Memory B cell (primary cell): ENCODE results near the gene REEP2.
"Not testable (repeated sequence)": the region's sequence is repeated elsewhere in the genome, so short reads cannot be mapped to it uniquely, and the experiment has no call there.

ENCODE experiments used
- ATAC-seq: fragments of 150-1000 bp; cut with Tn5 transposase; 2 replicates; pipeline ENCODE4 v1.10.0; 2021; ENCODE audit warnings: low read depth, mild to moderate bottlenecking, moderate library complexity
- DNase-seq, 2 donors: peaks; one replicate each; pipeline ENCODE4 v3.0.0; 2022; ENCODE audit warnings: low spot score in 2 of 2
- H3K27ac Mint-ChIP-seq: one replicate; pipeline ENCODE4 v1.8.0; 2022; ENCODE audit warnings: mild to moderate bottlenecking, moderate library complexity, mixed read lengths
- H3K27me3 Mint-ChIP-seq: one replicate; pipeline ENCODE4 v1.8.0; 2022; ENCODE audit warnings: mixed read lengths
- H3K36me3 Mint-ChIP-seq: one replicate; pipeline ENCODE4 v1.8.0; 2022; ENCODE audit warnings: mild to moderate bottlenecking, mixed read lengths
- H3K4me1 Mint-ChIP-seq: one replicate; pipeline ENCODE4 v1.8.0; 2022; ENCODE audit warnings: mixed read lengths
- H3K4me3 Mint-ChIP-seq: one replicate; pipeline ENCODE4 v1.8.0; 2022; ENCODE audit warnings: mild to moderate bottlenecking, moderate library complexity, mixed read lengths
- H3K9me3 Mint-ChIP-seq: one replicate; pipeline ENCODE4 v1.8.0; 2022; ENCODE audit warnings: mixed read lengths

The REEP2 gene

DNA sequence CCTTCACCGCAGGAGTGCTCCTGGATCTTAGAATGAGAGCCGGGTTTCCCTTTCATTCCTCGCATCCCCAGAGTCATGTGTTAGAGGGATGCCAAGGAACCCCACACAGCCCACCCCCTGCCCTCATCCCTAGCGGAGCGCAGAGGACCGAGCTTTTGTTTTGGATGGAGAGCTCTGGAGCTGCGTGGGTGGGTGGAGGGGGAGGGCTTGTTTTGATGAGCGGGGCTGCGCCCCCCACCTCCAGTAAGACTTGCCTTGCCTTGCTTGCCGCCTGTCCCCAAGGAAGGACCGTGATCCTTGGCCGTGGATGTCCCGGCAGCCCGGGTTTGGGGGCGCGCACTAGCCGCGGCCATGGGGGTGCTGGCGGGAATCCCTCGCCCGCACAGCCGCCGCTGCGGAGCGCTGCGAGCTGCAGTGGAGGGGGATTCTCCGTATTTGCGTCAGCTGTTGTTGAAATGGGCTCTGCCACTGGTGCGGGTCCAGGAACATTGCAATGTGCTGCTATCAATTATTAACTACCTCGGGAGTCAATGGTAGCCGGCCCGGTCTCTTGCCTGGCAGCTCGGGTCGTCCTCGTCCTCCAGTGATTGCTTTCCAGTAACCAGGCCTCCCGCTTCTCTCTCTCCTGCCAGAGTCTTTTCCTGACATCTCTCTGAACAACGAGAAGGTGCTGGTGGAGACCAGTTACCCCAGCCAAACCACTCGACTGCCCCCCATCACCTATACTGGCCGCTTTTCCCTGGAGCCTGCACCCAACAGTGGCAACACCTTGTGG lies 27.5 kb downstream of the REEP2 start:
- no peak for ATAC-seq
- no peaks in the 10 kb centered on the region for H3K27me3 Mint-ChIP-seq
- DNase-seq, result no peak
- peaks cover 17% of the 10 kb centered on the region for H3K36me3 Mint-ChIP-seq
- H3K4me1 Mint-ChIP-seq, result peaks cover 21% of the 10 kb centered on the region
- H3K27ac Mint-ChIP-seq, result peak overlapping the region; percentile 94
- no peaks in the 10 kb centered on the region for H3K9me3 Mint-ChIP-seq
- peak overlapping the region; percentile 92 for H3K4me3 Mint-ChIP-seq

DNA sequence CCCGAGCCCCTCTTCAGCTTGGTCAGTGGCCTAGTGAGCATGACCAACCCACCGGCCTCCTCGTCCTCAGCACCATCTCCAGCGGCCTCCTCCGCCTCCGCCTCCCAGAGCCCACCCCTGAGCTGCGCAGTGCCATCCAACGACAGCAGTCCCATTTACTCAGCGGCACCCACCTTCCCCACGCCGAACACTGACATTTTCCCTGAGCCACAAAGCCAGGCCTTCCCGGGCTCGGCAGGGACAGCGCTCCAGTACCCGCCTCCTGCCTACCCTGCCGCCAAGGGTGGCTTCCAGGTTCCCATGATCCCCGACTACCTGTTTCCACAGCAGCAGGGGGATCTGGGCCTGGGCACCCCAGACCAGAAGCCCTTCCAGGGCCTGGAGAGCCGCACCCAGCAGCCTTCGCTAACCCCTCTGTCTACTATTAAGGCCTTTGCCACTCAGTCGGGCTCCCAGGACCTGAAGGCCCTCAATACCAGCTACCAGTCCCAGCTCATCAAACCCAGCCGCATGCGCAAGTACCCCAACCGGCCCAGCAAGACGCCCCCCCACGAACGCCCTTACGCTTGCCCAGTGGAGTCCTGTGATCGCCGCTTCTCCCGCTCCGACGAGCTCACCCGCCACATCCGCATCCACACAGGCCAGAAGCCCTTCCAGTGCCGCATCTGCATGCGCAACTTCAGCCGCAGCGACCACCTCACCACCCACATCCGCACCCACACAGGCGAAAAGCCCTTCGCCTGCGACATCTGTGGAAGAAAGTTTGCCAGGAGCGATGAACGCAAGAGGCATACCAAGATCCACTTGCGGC lies 28.2 kb downstream of the REEP2 start:
- peak overlapping the region; percentile 92 for H3K4me3 Mint-ChIP-seq
- no peaks in the 10 kb centered on the region for H3K27me3 Mint-ChIP-seq
- peaks cover 21% of the 10 kb centered on the region for H3K4me1 Mint-ChIP-seq
- DNase-seq (no peak), ATAC-seq (no peak)
- H3K27ac Mint-ChIP-seq, result peak overlapping the region; percentile 25
- peaks cover 17% of the 10 kb centered on the region for H3K36me3 Mint-ChIP-seq
- no peaks in the 10 kb centered on the region for H3K9me3 Mint-ChIP-seq

DNA sequence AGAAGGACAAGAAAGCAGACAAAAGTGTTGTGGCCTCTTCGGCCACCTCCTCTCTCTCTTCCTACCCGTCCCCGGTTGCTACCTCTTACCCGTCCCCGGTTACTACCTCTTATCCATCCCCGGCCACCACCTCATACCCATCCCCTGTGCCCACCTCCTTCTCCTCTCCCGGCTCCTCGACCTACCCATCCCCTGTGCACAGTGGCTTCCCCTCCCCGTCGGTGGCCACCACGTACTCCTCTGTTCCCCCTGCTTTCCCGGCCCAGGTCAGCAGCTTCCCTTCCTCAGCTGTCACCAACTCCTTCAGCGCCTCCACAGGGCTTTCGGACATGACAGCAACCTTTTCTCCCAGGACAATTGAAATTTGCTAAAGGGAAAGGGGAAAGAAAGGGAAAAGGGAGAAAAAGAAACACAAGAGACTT lies 28.9 kb downstream of the REEP2 start:
- H3K27ac Mint-ChIP-seq, result peak overlapping the region; percentile 25

DNA sequence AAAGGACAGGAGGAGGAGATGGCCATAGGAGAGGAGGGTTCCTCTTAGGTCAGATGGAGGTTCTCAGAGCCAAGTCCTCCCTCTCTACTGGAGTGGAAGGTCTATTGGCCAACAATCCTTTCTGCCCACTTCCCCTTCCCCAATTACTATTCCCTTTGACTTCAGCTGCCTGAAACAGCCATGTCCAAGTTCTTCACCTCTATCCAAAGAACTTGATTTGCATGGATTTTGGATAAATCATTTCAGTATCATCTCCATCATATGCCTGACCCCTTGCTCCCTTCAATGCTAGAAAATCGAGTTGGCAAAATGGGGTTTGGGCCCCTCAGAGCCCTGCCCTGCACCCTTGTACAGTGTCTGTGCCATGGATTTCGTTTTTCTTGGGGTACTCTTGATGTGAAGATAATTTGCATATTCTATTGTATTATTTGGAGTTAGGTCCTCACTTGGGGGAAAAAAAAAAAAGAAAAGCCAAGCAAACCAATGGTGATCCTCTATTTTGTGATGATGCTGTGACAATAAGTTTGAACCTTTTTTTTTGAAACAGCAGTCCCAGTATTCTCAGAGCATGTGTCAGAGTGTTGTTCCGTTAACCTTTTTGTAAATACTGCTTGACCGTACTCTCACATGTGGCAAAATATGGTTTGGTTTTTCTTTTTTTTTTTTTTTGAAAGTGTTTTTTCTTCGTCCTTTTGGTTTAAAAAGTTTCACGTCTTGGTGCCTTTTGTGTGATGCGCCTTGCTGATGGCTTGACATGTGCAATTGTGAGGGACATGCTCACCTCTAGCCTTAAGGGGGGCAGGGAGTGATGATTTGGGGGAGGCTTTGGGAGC lies 29.5 kb downstream of the REEP2 start:
- Mint-ChIP-seq H3K27ac (peak overlapping the region; percentile 25), H3K4me3 (peak overlapping the region; percentile 92), H3K9me3 (no peaks in the 10 kb centered on the region), H3K4me1 (peaks cover 21% of the 10 kb centered on the region), H3K36me3 (peaks cover 17% of the 10 kb centered on the region), H3K27me3 (no peaks in the 10 kb centered on the region)
- DNase-seq (no peak), ATAC-seq (no peak)

More for the DNA sequence above, 28.9 kb downstream of the REEP2 start:
- Mint-ChIP-seq H3K36me3 (peaks cover 17% of the 10 kb centered on the region), H3K9me3 (no peaks in the 10 kb centered on the region), H3K27me3 (no peaks in the 10 kb centered on the region), H3K4me1 (peaks cover 21% of the 10 kb centered on the region), H3K4me3 (peak overlapping the region; percentile 92)
- no peak for ATAC-seq
- DNase-seq, result no peak

DNA sequence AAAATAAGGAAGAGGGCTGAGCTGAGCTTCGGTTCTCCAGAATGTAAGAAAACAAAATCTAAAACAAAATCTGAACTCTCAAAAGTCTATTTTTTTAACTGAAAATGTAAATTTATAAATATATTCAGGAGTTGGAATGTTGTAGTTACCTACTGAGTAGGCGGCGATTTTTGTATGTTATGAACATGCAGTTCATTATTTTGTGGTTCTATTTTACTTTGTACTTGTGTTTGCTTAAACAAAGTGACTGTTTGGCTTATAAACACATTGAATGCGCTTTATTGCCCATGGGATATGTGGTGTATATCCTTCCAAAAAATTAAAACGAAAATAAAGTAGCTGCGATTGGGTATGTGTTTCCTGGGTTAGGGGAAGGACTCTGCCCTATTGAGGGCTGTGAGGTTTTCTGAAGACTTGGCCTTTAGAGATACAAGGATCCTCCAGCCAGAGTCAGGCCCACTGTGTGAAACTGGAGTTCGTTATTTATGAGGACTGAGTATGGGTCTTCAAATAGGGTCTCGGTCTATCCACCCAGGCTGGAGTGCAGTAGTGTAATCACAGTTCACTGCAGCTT lies 30.2 kb downstream of the REEP2 start:
- H3K9me3 Mint-ChIP-seq, result no peaks in the 10 kb centered on the region
- H3K4me1 Mint-ChIP-seq, result peaks cover 21% of the 10 kb centered on the region
- H3K36me3 Mint-ChIP-seq, result peaks cover 17% of the 10 kb centered on the region
- ATAC-seq, result no peak
- H3K27me3 Mint-ChIP-seq, result no peaks in the 10 kb centered on the region
- no peak overlapping the region for H3K4me3 Mint-ChIP-seq
- no peak overlapping the region for H3K27ac Mint-ChIP-seq
- no peak for DNase-seq

DNA sequence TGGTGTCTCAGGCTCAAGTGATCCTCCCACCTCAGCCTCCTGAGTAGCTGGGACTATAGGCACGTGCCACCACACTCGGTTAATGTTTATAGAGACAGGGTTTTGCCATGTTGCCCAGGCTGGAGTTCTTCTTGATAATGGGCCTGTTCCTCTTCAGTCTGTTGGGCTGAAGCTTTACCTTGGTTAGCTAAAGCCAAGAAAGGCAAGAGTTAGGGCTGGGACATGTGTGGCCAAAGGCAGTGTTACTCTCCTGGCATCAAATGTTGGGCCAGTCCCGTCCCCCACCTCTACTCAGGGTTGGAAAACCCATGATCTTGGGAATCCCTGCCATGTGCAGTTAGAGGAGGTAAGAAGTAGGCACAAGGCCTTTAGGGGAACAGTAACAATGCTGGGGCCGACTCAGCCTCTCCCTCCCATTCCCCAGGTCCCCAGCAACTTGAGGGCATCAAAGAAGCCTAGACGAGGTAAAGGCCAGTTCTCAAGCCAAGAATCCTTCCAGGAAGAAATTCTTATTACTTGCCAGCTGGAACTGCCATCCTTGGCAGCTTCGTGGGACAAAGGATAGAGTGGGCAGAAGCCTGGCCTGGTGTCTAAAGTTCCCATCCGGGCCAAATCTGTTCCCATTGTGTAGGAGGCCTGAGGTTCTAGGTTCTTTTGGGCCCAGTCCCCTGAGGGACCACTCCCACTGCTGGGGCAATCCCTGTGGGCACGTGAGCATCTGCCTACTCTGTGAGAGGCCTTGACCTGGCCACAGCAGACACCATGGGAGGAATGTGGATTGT lies 30.9 kb downstream of the REEP2 start:
- no peak for DNase-seq
- no peak for ATAC-seq
- H3K27me3 Mint-ChIP-seq, result no peaks in the 10 kb centered on the region
- no peak overlapping the region for H3K27ac Mint-ChIP-seq
- H3K4me1 Mint-ChIP-seq, result peaks cover 21% of the 10 kb centered on the region
- no peaks in the 10 kb centered on the region for H3K9me3 Mint-ChIP-seq
- H3K4me3 Mint-ChIP-seq, result no peak overlapping the region
- H3K36me3 Mint-ChIP-seq, result peaks cover 17% of the 10 kb centered on the region

DNA sequence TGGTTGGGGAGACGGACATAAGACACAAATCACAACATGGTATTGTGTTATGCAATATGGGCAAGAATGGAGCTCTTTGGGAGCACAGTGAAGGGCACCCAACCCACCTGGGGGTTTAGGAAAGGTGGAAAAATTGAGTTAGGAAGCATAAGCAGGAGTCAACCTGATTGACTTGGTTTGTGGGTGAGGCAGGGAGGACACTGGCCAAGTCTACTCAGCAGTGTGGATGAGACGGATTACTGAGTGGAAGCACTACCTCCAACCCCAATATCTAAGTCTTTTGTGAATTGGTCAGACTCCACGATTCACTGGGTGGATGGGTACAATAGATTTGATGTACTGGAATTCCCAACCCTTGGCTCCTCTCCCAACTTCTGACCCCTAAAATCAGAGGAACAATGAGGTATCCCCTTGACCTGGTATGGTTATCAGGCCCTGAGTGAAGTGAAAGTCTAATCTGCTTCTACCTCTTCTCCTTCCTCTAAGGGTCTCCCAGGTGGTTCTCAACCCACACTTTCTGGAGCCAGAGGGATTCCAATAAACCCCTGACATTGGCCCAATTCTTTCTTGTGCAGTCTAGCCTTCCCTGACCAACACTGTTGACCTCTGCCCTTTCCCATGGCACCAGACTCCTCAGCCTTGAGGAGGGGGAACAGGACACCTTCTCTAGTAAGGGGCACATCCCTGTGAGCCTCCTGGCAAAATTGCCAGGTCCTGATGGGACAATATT lies 31.6 kb downstream of the REEP2 start:
- ATAC-seq, result no peak
- Mint-ChIP-seq H3K27ac (no peak overlapping the region), H3K9me3 (no peaks in the 10 kb centered on the region), H3K4me3 (no peak overlapping the region), H3K27me3 (peaks cover 2% of the 10 kb centered on the region), H3K4me1 (peaks cover 21% of the 10 kb centered on the region), H3K36me3 (peaks cover 17% of the 10 kb centered on the region)
- no peak for DNase-seq

DNA sequence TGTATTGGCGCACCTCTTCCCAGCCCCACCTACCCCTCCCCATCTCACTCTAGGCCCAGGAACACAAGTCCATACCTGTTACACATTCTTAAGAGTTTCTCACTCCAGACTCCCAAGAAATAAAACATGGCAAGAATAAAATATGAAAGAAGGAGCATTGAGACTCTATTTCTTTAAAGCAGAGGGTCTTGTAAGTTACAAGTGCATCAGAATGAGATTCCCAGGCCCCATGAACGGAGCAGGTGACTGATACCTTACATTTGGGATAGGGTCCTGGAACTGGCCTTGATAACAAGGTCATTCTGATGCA lies 32.1 kb downstream of the REEP2 start:
- Mint-ChIP-seq H3K27me3 (peaks cover 2% of the 10 kb centered on the region), H3K4me3 (no peak overlapping the region), H3K9me3 (no peaks in the 10 kb centered on the region), H3K36me3 (peaks cover 17% of the 10 kb centered on the region), H3K4me1 (peaks cover 21% of the 10 kb centered on the region), H3K27ac (no peak overlapping the region)
- no peak for DNase-seq
- ATAC-seq, result no peak

DNA sequence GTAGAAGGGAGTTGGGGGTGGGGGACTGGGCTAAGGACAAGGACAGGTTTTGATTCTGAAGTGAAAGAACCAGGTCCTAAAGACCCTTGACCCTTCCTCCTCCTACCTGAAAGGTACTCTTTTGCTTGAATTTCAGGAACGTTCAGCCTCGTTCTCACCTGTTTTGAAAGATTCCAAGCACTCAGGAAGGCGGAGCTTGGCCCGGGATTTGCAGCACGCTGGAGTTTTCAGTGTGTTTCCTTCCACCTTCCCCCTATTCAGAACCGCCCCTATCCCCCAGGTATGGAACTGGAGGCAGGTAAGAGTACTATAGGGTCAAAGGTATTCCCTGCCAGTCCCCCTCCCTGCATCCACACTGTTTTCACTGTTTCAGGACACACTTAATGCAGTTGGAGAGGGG lies 33.5 kb downstream of the REEP2 start:
- Mint-ChIP-seq H3K4me3 (no peak overlapping the region), H3K9me3 (no peaks in the 10 kb centered on the region), H3K27me3 (peaks cover 6% of the 10 kb centered on the region), H3K36me3 (peaks cover 10% of the 10 kb centered on the region), H3K4me1 (peaks cover 12% of the 10 kb centered on the region), H3K27ac (no peak overlapping the region)
- DNase-seq, result no peak
- ATAC-seq, result no peak

DNA sequence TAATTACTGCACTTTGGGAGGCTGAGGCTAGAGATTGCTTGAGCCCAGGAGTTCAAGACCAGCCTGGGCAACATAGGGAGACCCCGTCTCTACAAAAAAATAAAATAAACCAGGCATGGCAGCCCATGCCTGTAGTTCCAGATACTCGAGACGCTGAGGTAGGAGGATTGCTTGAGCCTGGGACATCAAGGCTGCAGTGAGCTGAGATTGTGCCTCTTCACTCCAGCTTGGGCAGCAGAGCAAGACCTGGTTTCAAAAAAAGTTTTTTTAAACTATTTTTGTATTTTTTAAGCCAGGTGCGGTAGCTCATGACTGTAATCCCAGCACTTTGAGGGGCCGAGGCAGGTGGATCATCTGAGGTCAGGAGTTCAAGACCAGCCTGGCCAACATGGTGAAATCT lies 34.3 kb downstream of the REEP2 start:
- not testable (repeated sequence) for H3K27me3 Mint-ChIP-seq, DNase-seq, H3K36me3 Mint-ChIP-seq, ATAC-seq, H3K4me1 Mint-ChIP-seq, H3K4me3 Mint-ChIP-seq, H3K9me3 Mint-ChIP-seq, H3K27ac Mint-ChIP-seq

DNA sequence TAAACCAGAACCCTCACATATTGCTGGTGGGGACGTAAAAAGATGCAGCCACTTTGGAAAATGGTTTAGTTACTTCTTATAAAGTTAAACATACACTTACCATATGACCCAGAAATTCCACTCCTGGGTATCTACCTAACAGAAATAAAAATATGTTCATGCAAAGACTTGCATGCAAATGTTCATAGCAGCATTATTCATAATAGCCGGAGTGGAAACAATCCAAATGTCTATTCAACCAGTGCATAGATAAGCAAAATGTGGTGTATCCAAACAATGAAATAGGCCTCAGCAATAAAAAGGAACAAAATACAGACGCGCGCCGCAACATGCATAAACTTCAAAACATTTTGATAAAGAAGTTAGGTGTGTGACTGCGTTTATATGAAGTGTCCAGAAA lies 38.1 kb downstream of the REEP2 start:
- Mint-ChIP-seq H3K9me3 (no peaks in the 10 kb centered on the region), H3K27ac (no peak overlapping the region), H3K27me3 (peaks cover 11% of the 10 kb centered on the region), H3K4me1 (no peaks in the 10 kb centered on the region), H3K36me3 (no peaks in the 10 kb centered on the region), H3K4me3 (no peak overlapping the region)
- no peak for DNase-seq
- ATAC-seq, result no peak

DNA sequence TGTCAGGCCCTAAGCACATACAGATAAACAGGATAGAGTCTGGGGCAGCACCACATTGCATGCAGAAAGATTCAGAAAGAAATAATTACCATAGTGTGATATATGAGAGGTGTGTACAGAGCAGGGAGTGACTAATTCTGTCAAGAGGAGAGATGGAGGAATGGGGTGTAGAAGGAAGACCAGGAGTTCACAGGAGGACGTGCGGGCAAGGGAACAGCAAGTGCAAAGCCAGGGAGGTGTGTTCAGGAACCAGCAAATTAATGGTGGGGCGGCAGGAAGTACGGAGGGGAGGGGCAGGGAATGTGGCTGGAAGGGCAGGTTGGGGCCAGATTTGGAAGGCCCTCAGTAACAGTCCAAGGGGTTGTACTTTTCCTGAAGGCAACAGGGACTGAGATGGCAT lies 43.8 kb downstream of the REEP2 start:
- no peak for ATAC-seq
- no peaks in the 10 kb centered on the region for H3K36me3 Mint-ChIP-seq
- H3K27ac Mint-ChIP-seq, result no peak overlapping the region
- DNase-seq, result no peak
- no peak overlapping the region for H3K4me3 Mint-ChIP-seq
- no peaks in the 10 kb centered on the region for H3K4me1 Mint-ChIP-seq
- peaks cover 9% of the 10 kb centered on the region for H3K27me3 Mint-ChIP-seq
- no peaks in the 10 kb centered on the region for H3K9me3 Mint-ChIP-seq

DNA sequence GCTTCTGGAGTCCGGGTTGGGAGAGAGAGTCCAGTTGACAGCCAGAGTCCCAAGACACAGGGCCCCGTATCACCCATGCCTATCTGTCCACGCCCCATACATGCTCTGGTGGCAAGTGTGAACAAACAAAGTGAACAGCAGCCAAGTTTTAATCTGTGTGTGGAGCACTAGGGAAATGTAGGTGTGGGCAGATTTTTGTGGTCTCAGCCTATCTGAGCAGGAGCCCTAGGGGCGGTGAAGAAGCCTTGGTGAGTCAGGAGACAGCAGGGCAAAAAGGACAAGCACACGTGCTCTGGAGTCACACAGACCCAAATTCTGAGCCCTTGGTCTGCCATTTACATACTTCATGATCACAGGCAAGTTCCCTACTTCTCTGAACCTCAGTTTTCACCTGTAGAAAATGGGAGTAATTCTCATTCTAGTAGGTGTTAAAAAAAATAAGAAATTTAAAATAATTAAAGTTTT lies 49.7 kb downstream of the REEP2 start:
- no peak for ATAC-seq
- no peaks in the 10 kb centered on the region for H3K36me3 Mint-ChIP-seq
- peaks cover 15% of the 10 kb centered on the region for H3K27me3 Mint-ChIP-seq
- H3K4me3 Mint-ChIP-seq, result no peak overlapping the region
- no peak overlapping the region for H3K27ac Mint-ChIP-seq
- no peaks in the 10 kb centered on the region for H3K9me3 Mint-ChIP-seq
- peaks cover 4% of the 10 kb centered on the region for H3K4me1 Mint-ChIP-seq
- DNase-seq, result no peak
